HCT116 (cell line): ENCODE data around the gene CDK19. TPM values are rescaled to one million over a fixed set of nuclear protein-coding genes. Genes with fewer than 3 reads are reported as not detected.

ENCODE experiments used
- ATAC-seq: fragments of 200-7000 bp; cut with Tn5 transposase; 2 replicates; pipeline ENCODE4 v1.9.1; 2020; ENCODE audit warnings: mild to moderate bottlenecking, moderate library complexity
- BruUV-seq: library from RNA; stranded (reverse); fragments of 400-500 nt; replicated peaks from 2 replicates; lab custom pipeline; 2021; lab: Mats Ljungman, UMichigan
- CTCF ChIA-PET: fragments of 300-600 bp; sonication (Branson Sonifier 250); formaldehyde crosslinking; loops from one replicate; lab custom pipeline; 2021; ENCODE audit warnings: antibody characterized with exemption; lab: Charles Lee
- POLR2A ChIA-PET: fragments of 300-600, 350-600 bp; sonication (Branson Sonifier 250); formaldehyde crosslinking; loops from one replicate; lab custom pipeline; 2021; ENCODE audit warnings: antibody characterized with exemption; lab: Charles Lee
- RAD21 ChIA-PET, 2 experiments: fragments of 300-600 bp; sonication (Branson Sonifier 250); formaldehyde crosslinking; loops; one replicate each; lab custom pipeline; 2023; ENCODE audit warnings: low total read pairs in 2 of 2; ENCODE audit not compliant: uncharacterized antibody in 2 of 2, unreplicated experiment in 2 of 2, low non-redundant PET in 1 of 2; lab: Charles Lee
- DNase-seq: peaks from one replicate; pipeline ENCODE4 v3.0.0-alpha.2; 2010; ENCODE audit warnings: low read depth, low spot score
- H2AFZ ChIP-seq: fragments of 200-600 bp; shearing (Covaris generic), sonication (generic); 2 replicates; pipeline ENCODE4 v1.6.1; 2017; ENCODE audit warnings: low read depth, mixed run types, mixed read lengths, antibody characterized with exemption, low read length; ENCODE audit not compliant: poor library complexity, severe bottlenecking
- H3K27ac ChIP-seq: 2 replicates; pipeline ENCODE4 v1.5.1; 2012; ENCODE audit warnings: low read depth, low read length
- H3K27me3 ChIP-seq: fragments of 200-600 bp; sonication (generic); 2 replicates; pipeline ENCODE4 v1.6.1; 2016; ENCODE audit warnings: mixed run types, low read length, mixed read lengths; ENCODE audit not compliant: insufficient read depth
- H3K36me3 ChIP-seq, 2 experiments: fragments of 200-500 bp in 1 of 2; fragments of 200-600 bp in 1 of 2; sonication (Bioruptor generic) in 1 of 2; sonication (generic) in 1 of 2; 2 replicates each; pipeline versions ENCODE4 v1.5.1 to v1.6.1; 2014 to 2016; ENCODE audit warnings: low read length in 2 of 2, inconsistent platforms in 1 of 2, mixed read lengths in 1 of 2, mixed run types in 1 of 2; ENCODE audit not compliant: insufficient read depth in 2 of 2, control insufficient read depth in 1 of 2
- H3K4me1 ChIP-seq, 2 experiments: fragments of 200-600 bp in 1 of 2; sonication (generic) in 1 of 2; 2 replicates each; pipeline versions ENCODE4 v1.5.1 to v1.6.1; 2012 to 2017; ENCODE audit warnings: low read length in 2 of 2, inconsistent platforms in 1 of 2, mild to moderate bottlenecking in 1 of 2, mixed read lengths in 1 of 2, mixed run types in 1 of 2, moderate library complexity in 1 of 2; ENCODE audit not compliant: insufficient read depth in 2 of 2, control insufficient read depth in 1 of 2
- H3K4me2 ChIP-seq: fragments of 200-600 bp; sonication (generic); 2 replicates; pipeline ENCODE4 v1.6.1; 2017; ENCODE audit warnings: mixed run types, low read length, mixed read lengths
- H3K4me3 ChIP-seq, 2 experiments: fragments of 200-600 bp in 1 of 2; sonication (generic) in 1 of 2; replicated peaks in 1 of 2; 2 replicates each; pipeline ENCODE4 v1.5.1; 2011 to 2016; ENCODE audit warnings: low read length in 2 of 2, control low read depth in 1 of 2, low read depth in 1 of 2, mild to moderate bottlenecking in 1 of 2, mixed read lengths in 1 of 2, mixed run types in 1 of 2
- H3K79me2 ChIP-seq: fragments of 200-600 bp; sonication (generic); 2 replicates; pipeline ENCODE4 v1.6.1; 2017; ENCODE audit warnings: mild to moderate bottlenecking, mixed run types, low read length, moderate library complexity, mixed read lengths; ENCODE audit not compliant: insufficient read depth
- H3K9ac ChIP-seq: fragments of 200-600 bp; sonication (generic); 2 replicates; pipeline ENCODE4 v1.6.1; 2016; ENCODE audit warnings: low read length, mixed read lengths
- H3K9me2 ChIP-seq: fragments of 200-600 bp; sonication (generic), shearing (Covaris generic); 2 replicates; pipeline ENCODE4 v1.6.1; 2017; ENCODE audit warnings: mixed run types, mild to moderate bottlenecking, moderate library complexity; ENCODE audit not compliant: insufficient read depth
- H3K9me3 ChIP-seq, 2 experiments: fragments of 200-500 bp in 1 of 2; fragments of 200-600 bp in 1 of 2; sonication (Bioruptor generic) in 1 of 2; sonication (generic) in 1 of 2; 2 replicates each; pipeline ENCODE4 v1.6.1; 2014 to 2017; ENCODE audit warnings: low read length in 2 of 2, mixed read lengths in 2 of 2, inconsistent platforms in 1 of 2, low read depth in 1 of 2, mild to moderate bottlenecking in 1 of 2, mixed run types in 1 of 2, moderate library complexity in 1 of 2; ENCODE audit not compliant: control insufficient read depth in 1 of 2, insufficient read depth in 1 of 2
- H4K20me1 ChIP-seq: fragments of 200-600 bp; sonication (generic), shearing (Covaris generic); 2 replicates; pipeline ENCODE4 v1.6.1; 2017; ENCODE audit warnings: mixed run types, mild to moderate bottlenecking, moderate library complexity; ENCODE audit not compliant: insufficient read depth
- EZH2phosphoT487 ChIP-seq: fragments of 200-600 bp; IDR thresholded peaks from 2 replicates; pipeline ENCODE4 v1.6.1; 2018; ENCODE audit warnings: antibody characterized with exemption, borderline replicate concordance
- FOSL1 ChIP-seq: IDR thresholded peaks from 2 replicates; pipeline ENCODE4 v1.6.1; 2012; ENCODE audit warnings: low read depth
- POLR2A ChIP-seq: IDR thresholded peaks from 2 replicates; pipeline ENCODE4 v1.7.0; 2011; ENCODE audit warnings: borderline replicate concordance; ENCODE audit not compliant: insufficient read depth, insufficient read length; ENCODE audit errors: extremely low read depth
- POLR2AphosphoS5 ChIP-seq: IDR thresholded peaks from 2 replicates; pipeline ENCODE4 v1.6.1; 2011; ENCODE audit warnings: mild to moderate bottlenecking, low read depth, low read length, moderate library complexity
- RAD21 ChIP-seq: IDR thresholded peaks from 2 replicates; pipeline ENCODE4 v1.6.1; 2012; ENCODE audit warnings: low read depth, mild to moderate bottlenecking
- SIN3A ChIP-seq: IDR thresholded peaks from 2 replicates; pipeline ENCODE4 v1.6.1; 2012; ENCODE audit warnings: low read depth
- SP1 ChIP-seq: IDR thresholded peaks from 2 replicates; pipeline ENCODE4 v1.6.1; 2012; ENCODE audit warnings: low read depth
- YY1 ChIP-seq: IDR thresholded peaks from 2 replicates; pipeline ENCODE4 v1.6.1; 2011; ENCODE audit warnings: low read length, low read depth, moderate library complexity, mild to moderate bottlenecking; ENCODE audit not compliant: insufficient replicate concordance; ENCODE audit errors: extremely low read depth
- intact Hi-C: fragments of 100-400 bp; cut with micrococcal nuclease; formaldehyde crosslinking; loops from 2 replicates; pipeline ENCODE4 v1.10.0; 2022
- total RNA-seq: library from RNA; stranded (reverse); gene quantifications from one replicate; pipeline ENCODE4 v1.2.1, GENCODE V29; 2021; ENCODE audit not compliant: unreplicated experiment
- TF ChIP-seq, protein P1 (sequence below): IDR thresholded peaks from 2 replicates; pipeline ENCODE4 v1.6.1; 2012; ENCODE audit warnings: low read depth
- TF ChIP-seq, protein P2 (sequence below): IDR thresholded peaks from 2 replicates; pipeline ENCODE4 v1.6.1; 2012
- TF ChIP-seq, protein P3 (sequence below): IDR thresholded peaks from 2 replicates; pipeline ENCODE4 v1.6.1; 2011; ENCODE audit warnings: mild to moderate bottlenecking, low read length, moderate library complexity; ENCODE audit not compliant: insufficient replicate concordance; ENCODE audit errors: extremely low read depth

The CDK19 gene
- total RNA-seq, 1 experiment from 2014 or later: 20.0 TPM

DNA sequence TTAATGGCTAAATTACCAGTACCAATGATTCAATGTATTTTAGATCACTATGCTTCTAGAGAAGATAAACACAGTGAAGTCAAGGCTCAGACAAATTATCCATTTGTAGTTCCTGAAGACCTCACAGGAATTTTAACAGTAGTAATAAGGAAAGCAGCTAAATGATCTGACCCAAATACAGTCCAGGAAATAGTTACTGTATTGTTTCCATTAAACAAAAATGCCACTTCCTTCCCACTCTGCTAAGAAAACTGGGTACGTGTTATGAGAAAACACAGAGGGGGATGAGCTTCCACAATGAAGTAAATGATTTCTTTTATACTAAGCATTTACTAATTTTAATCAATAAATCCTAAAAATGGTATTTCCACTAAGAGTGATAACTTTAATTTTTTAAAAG lies 127.9 kb downstream of the CDK19 start:
- no peak overlapping the region for H3K4me2 ChIP-seq
- ChIA-PET RAD21 (no interaction called here), POLR2A (interaction anchor here (0.6 to 1.6 kb wide), 3 partner anchors 187 to 312 kb away, joined by 3 to 7 read pairs (median 5); partner anchors contain the start of gene AMD1), CTCF (no interaction called here)
- no peak for TF ChIP-seq YY1
- TF ChIP-seq, protein P1, sequence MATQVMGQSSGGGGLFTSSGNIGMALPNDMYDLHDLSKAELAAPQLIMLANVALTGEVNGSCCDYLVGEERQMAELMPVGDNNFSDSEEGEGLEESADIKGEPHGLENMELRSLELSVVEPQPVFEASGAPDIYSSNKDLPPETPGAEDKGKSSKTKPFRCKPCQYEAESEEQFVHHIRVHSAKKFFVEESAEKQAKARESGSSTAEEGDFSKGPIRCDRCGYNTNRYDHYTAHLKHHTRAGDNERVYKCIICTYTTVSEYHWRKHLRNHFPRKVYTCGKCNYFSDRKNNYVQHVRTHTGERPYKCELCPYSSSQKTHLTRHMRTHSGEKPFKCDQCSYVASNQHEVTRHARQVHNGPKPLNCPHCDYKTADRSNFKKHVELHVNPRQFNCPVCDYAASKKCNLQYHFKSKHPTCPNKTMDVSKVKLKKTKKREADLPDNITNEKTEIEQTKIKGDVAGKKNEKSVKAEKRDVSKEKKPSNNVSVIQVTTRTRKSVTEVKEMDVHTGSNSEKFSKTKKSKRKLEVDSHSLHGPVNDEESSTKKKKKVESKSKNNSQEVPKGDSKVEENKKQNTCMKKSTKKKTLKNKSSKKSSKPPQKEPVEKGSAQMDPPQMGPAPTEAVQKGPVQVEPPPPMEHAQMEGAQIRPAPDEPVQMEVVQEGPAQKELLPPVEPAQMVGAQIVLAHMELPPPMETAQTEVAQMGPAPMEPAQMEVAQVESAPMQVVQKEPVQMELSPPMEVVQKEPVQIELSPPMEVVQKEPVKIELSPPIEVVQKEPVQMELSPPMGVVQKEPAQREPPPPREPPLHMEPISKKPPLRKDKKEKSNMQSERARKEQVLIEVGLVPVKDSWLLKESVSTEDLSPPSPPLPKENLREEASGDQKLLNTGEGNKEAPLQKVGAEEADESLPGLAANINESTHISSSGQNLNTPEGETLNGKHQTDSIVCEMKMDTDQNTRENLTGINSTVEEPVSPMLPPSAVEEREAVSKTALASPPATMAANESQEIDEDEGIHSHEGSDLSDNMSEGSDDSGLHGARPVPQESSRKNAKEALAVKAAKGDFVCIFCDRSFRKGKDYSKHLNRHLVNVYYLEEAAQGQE: no peak
- TF ChIP-seq, protein P2, sequence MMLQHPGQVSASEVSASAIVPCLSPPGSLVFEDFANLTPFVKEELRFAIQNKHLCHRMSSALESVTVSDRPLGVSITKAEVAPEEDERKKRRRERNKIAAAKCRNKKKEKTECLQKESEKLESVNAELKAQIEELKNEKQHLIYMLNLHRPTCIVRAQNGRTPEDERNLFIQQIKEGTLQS: no peak
- no peaks in the 10 kb centered on the region for H3K27me3 ChIP-seq
- DNase-seq (no peak), ATAC-seq (no peak)
- intact Hi-C loops: no loop called here
- BruUV-seq: no TSS peak
- no peak overlapping the region for H3K9ac ChIP-seq
- no peak overlapping the region for H2AFZ ChIP-seq
- H3K9me3 ChIP-seq: no peaks in the 10 kb centered on the region
- no peaks in the 10 kb centered on the region for H4K20me1 ChIP-seq
- no peak overlapping the region for H3K4me3 ChIP-seq
- H3K9me2 ChIP-seq: no peaks in the 10 kb centered on the region
- peaks cover 10 to 14% of the 10 kb centered on the region in 2 experiments for H3K4me1 ChIP-seq
- no peaks in the 10 kb centered on the region for H3K36me3 ChIP-seq
- H3K27ac ChIP-seq: no peak overlapping the region
- no peaks in the 10 kb centered on the region for H3K79me2 ChIP-seq

DNA sequence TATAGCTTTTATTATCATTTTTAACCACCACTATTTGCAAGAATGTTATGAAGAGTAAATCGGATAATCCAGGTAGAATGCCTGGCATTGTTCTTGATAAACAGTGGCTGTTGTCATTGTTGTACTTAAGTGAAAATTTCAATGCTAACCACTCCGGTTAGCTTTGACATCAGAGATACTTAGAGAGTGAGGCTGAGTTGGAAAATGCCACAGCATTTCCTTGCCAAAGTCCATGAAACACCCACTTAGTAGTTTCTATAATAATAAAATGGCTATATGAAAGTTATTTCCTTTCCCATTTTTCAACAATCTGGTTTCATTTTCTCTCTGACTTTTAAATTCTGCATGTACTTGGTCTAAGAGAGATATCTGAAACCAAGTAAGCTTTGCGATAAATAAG lies 132.0 kb downstream of the CDK19 start:
- H3K9me2 ChIP-seq: no peaks in the 10 kb centered on the region
- TF ChIP-seq EZH2phosphoT487: no peak
- TF ChIP-seq SP1: no peak
- TF ChIP-seq, protein P3, sequence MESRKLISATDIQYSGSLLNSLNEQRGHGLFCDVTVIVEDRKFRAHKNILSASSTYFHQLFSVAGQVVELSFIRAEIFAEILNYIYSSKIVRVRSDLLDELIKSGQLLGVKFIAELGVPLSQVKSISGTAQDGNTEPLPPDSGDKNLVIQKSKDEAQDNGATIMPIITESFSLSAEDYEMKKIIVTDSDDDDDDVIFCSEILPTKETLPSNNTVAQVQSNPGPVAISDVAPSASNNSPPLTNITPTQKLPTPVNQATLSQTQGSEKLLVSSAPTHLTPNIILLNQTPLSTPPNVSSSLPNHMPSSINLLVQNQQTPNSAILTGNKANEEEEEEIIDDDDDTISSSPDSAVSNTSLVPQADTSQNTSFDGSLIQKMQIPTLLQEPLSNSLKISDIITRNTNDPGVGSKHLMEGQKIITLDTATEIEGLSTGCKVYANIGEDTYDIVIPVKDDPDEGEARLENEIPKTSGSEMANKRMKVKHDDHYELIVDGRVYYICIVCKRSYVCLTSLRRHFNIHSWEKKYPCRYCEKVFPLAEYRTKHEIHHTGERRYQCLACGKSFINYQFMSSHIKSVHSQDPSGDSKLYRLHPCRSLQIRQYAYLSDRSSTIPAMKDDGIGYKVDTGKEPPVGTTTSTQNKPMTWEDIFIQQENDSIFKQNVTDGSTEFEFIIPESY: no peak
- TF ChIP-seq, protein P2: no peak
- TF ChIP-seq YY1: no peak
- no peak for TF ChIP-seq POLR2AphosphoS5
- no peak for TF ChIP-seq FOSL1
- TF ChIP-seq POLR2A: no peak
- TF ChIP-seq SIN3A: no peak
- no peak for TF ChIP-seq RAD21
- intact Hi-C loops: loop anchor here (2.0 to 5.0 kb wide), 2 partner anchors 156 to 316 kb away; no protein-coding TSS in a partner anchor
- peaks cover 2 to 6% of the 10 kb centered on the region in 2 experiments; a peak in 3 of 4 replicates for H3K4me1 ChIP-seq
- RAD21 ChIA-PET: interaction anchor here in 1 of 2 experiments (0.6 to 0.7 kb wide), 2 partner anchors 191 to 316 kb away, joined by 3 read pairs; no protein-coding TSS in a partner anchor
- H2AFZ ChIP-seq: no peak overlapping the region
- no peak overlapping the region for H3K4me3 ChIP-seq
- no peak overlapping the region for H3K9ac ChIP-seq
- H3K79me2 ChIP-seq: no peaks in the 10 kb centered on the region
- POLR2A ChIA-PET: interaction anchor here (1.5 to 1.6 kb wide), 2 partner anchors 191 to 193 kb away, joined by 6 to 10 read pairs; partner anchors contain the start of gene AMD1
- H3K27me3 ChIP-seq: no peaks in the 10 kb centered on the region
- H3K27ac ChIP-seq: no peak overlapping the region
- BruUV-seq: no TSS peak
- H3K36me3 ChIP-seq: no peaks in the 10 kb centered on the region
- CTCF ChIA-PET: interaction anchor here (1.0 to 1.9 kb wide), 3 partner anchors 155 to 328 kb away, joined by 3 to 9 read pairs (median 5); no protein-coding TSS in a partner anchor
- no peak overlapping the region for H3K4me2 ChIP-seq
- no peak for ATAC-seq
- H3K9me3 ChIP-seq: no peaks in the 10 kb centered on the region
- H4K20me1 ChIP-seq: no peaks in the 10 kb centered on the region
- DNase-seq: no peak
